Upper lobe of right lung (tissue), 1 donor: ENCODE results near the gene SLC9A9. TPM values are rescaled to one million over a fixed set of nuclear protein-coding genes. Genes with fewer than 3 reads are reported as not detected.

Experiments used
- ATAC-seq: fragments of 200-7000 bp; cut with Tn5 transposase; one replicate; pipeline ENCODE4 v1.9.1; 2020; ENCODE audit warnings: mild to moderate bottlenecking, moderate library complexity
- DNase-seq: peaks from one replicate; pipeline ENCODE4 v3.0.0-alpha.2; 2020
- H3K27ac ChIP-seq: fragments of 200-600 bp; one replicate; pipeline ENCODE4 v1.8.0; 2022
- H3K27me3 ChIP-seq: fragments of 200-600 bp; one replicate; pipeline ENCODE4 v1.8.0; 2022; ENCODE audit warnings: mild to moderate bottlenecking
- H3K36me3 ChIP-seq: fragments of 200-600 bp; one replicate; pipeline ENCODE4 v1.8.0; 2022
- H3K4me1 ChIP-seq: fragments of 200-600 bp; one replicate; pipeline ENCODE4 v1.8.0; 2022
- H3K4me3 ChIP-seq: fragments of 200-600 bp; one replicate; pipeline ENCODE4 v1.8.0; 2022; ENCODE audit warnings: mild to moderate bottlenecking
- H3K9me3 ChIP-seq: fragments of 200-600 bp; one replicate; pipeline ENCODE4 v1.8.0; 2022
- intact Hi-C: fragments of 100-400 bp; cut with DNase I; formaldehyde crosslinking; loops from one replicate; pipeline ENCODE4 v1.11.0; 2022
- total RNA-seq: library from RNA; stranded (reverse); fragmentation: NEBNext Ultra II Directional; extraction: Animal tissue kit (Norgen Biotek cat#: 25700); gene quantifications from one replicate; pipeline ENCODE4 v1.2.1, GENCODE V29; 2021
- TF ChIP-seq, protein P1 (sequence below): fragments of 200-600 bp; IDR thresholded peaks from one replicate; pipeline ENCODE4 v1.8.0; 2022; ENCODE audit warnings: antibody characterized with exemption
- donor health status: DM: no; HTN: yes; CAD: no; lungs with severe emphysema.

Gene SLC9A9
- total RNA-seq, 1 donor from 2014 or later: 13.3 TPM

- Histone ChIP-seq H3K4me1 (peaks cover 7% of the 10 kb centered on the region), H3K27ac (no peak overlapping the region), H3K36me3 (no peaks in the 10 kb centered on the region), H3K9me3 (no peaks in the 10 kb centered on the region), H3K4me3 (no peak overlapping the region), H3K27me3 (no peaks in the 10 kb centered on the region)
- TF ChIP-seq, protein P1, sequence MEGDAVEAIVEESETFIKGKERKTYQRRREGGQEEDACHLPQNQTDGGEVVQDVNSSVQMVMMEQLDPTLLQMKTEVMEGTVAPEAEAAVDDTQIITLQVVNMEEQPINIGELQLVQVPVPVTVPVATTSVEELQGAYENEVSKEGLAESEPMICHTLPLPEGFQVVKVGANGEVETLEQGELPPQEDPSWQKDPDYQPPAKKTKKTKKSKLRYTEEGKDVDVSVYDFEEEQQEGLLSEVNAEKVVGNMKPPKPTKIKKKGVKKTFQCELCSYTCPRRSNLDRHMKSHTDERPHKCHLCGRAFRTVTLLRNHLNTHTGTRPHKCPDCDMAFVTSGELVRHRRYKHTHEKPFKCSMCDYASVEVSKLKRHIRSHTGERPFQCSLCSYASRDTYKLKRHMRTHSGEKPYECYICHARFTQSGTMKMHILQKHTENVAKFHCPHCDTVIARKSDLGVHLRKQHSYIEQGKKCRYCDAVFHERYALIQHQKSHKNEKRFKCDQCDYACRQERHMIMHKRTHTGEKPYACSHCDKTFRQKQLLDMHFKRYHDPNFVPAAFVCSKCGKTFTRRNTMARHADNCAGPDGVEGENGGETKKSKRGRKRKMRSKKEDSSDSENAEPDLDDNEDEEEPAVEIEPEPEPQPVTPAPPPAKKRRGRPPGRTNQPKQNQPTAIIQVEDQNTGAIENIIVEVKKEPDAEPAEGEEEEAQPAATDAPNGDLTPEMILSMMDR: no peak
- intact Hi-C loops: no loop called here
- DNase-seq: no peak
- ATAC-seq: no peak
Measured at GRCh38 chr3:143584474-143584873, 263.8 kb downstream of the SLC9A9 start.

- intact Hi-C loops: no loop called here
- Histone ChIP-seq H3K27ac (no peak overlapping the region), H3K9me3 (no peaks in the 10 kb centered on the region), H3K27me3 (no peaks in the 10 kb centered on the region), H3K4me3 (no peak overlapping the region), H3K4me1 (peaks cover 7% of the 10 kb centered on the region), H3K36me3 (no peaks in the 10 kb centered on the region)
- no peak for ATAC-seq
- no peak for DNase-seq
- TF ChIP-seq, protein P1: no peak
Measured at GRCh38 chr3:143581972-143582722, 266.1 kb downstream of the SLC9A9 start.

DNA sequence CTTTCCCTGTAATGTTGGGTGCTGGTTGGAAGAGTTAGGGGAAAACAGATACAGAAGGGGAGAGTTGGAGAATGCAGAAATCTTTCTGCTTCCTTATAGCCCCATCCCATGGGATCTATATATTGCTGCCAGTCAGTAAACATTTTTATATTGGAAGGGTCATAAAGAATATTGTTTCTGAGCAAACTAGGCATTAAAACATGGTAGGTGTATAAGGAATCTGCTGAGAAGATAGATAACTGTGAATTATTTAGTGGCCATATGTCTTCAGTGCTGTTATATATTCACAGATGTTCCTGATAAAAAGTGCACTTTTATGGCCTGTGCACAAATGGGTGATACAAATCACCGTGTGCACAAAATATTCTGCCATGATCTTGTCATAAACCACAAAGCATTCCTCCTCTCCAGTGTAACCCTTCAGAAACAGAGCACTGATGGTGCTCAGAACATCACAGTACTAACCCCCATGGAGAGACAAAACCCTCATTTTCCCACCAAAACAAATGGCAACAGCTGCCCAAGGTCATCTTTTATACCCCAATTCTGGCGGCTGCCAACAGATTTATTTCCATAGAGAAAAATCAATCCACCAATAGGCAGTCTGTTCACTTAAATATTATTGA, 269.3 kb downstream of the SLC9A9 start:
- H3K36me3 ChIP-seq: no peaks in the 10 kb centered on the region
- H3K27ac ChIP-seq: no peak overlapping the region
- TF ChIP-seq, protein P1: no peak
- DNase-seq (no peak), ATAC-seq (no peak)
- intact Hi-C loops: no loop called here
- H3K27me3 ChIP-seq: no peaks in the 10 kb centered on the region
- H3K4me1 ChIP-seq: no peaks in the 10 kb centered on the region
- no peaks in the 10 kb centered on the region for H3K9me3 ChIP-seq
- no peak overlapping the region for H3K4me3 ChIP-seq

DNA sequence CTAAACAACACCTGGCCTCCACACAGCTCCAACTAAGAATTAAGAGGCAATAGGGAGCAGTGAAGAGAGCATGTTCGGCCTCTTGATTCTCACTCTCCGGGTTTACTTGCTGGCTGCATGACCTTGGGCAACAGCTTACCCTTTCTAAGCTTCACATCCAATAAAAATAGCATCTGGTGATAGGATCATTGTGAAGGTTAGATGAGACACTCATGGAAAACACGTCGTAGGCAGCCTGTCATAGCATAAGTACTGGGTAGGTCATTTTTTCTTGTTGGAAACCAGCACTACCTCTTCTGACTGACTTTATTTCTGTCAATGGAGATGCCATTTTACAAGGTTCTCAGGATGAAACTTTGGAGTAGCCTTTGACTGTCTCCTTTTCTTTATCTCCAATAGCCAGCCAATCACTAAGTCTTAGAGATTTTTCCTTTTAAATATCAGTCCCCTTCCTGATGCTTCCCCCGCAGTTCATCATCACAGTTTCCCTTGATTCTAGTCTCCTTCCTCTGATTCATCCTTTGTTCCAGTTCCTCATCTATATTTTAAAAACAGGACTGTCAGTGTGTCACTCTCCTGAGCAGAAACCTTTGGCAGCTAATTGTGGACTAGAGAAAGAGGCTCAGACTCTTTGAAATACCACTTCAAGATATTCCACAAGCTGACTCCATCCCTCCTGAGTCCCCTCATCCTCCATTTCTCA, 271.5 kb downstream of the SLC9A9 start:
- intact Hi-C loops: no loop called here
- H3K36me3 ChIP-seq: no peaks in the 10 kb centered on the region
- H3K27ac ChIP-seq: no peak overlapping the region
- TF ChIP-seq, protein P1: no peak
- H3K27me3 ChIP-seq: no peaks in the 10 kb centered on the region
- ATAC-seq (no peak), DNase-seq (no peak)
- no peaks in the 10 kb centered on the region for H3K9me3 ChIP-seq
- no peaks in the 10 kb centered on the region for H3K4me1 ChIP-seq
- no peak overlapping the region for H3K4me3 ChIP-seq

DNA sequence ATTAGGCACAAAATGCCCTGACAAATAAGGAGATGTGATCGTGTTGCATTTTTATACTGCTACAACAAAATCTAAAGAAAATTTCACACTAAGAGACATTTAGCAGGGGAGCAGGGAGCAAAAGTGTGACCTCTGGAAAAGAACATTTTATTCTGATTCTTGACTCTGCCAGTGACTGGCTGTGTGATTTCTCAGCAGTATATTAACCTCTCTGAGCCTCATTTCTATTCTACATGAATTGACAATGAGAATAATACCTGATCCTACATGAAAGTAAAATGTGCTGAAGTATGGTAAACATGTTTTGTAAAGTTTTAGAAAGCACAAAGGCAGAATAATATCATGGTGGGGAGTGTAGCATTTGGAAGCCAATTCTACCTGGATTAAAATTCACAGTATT, 273.3 kb downstream of the SLC9A9 start:
- intact Hi-C loops: no loop called here
- H3K4me1 ChIP-seq: no peaks in the 10 kb centered on the region

More for the DNA sequence above, 273.3 kb downstream of the SLC9A9 start:
- Histone ChIP-seq H3K9me3 (no peaks in the 10 kb centered on the region), H3K36me3 (no peaks in the 10 kb centered on the region), H3K27me3 (no peaks in the 10 kb centered on the region), H3K4me3 (no peak overlapping the region), H3K27ac (no peak overlapping the region)
- TF ChIP-seq, protein P1: no peak
- DNase-seq (no peak), ATAC-seq (no peak)
